Measurements from ENCODE around the gene DNAH8.

GRCh38 chr6:39050453-39051112, 335.5 kb downstream of the DNAH8 start:
- TF ChIP-seq CTCF (IDR thresholded peaks at IDR 0.05; ENCODE audit: poor library complexity) (no peak), EZH2 (IDR thresholded peaks at IDR 0.05; ENCODE audit: borderline replicate concordance) (no peak), EZH2phosphoT487 (IDR thresholded peaks at IDR 0.05; ENCODE audit: low read depth, severe bottlenecking, unreplicated experiment) (no peak)
